Esophagus squamous epithelium (tissue), 5 donors: ENCODE results near the gene PRKAA2. TPM values are rescaled to one million over a fixed set of nuclear protein-coding genes. Genes with fewer than 3 reads are reported as not detected.

Source experiments
- DNase-seq: peaks from one replicate; lab custom pipeline; 2025; lab: John Stamatoyannopoulos, UW
- H3K27ac ChIP-seq, 4 donors: fragments of 200-600 bp; sonication (generic); one replicate each; pipeline ENCODE4 v1.5.1; 2016 to 2019; ENCODE audit warnings: mild to moderate bottlenecking in 1 of 4
- H3K27me3 ChIP-seq, 4 donors: fragments of 200-600 bp; sonication (generic); 1 replicate in 3 of 4; 2 replicates in 1 of 4; pipeline versions ENCODE4 v1.5.1 to v1.6.0; 2017 to 2021; ENCODE audit warnings: antibody characterized with exemption in 1 of 4
- H3K36me3 ChIP-seq, 3 donors: fragments of 200-600 bp; sonication (generic); one replicate each; pipeline ENCODE4 v1.5.1; 2016 to 2019
- H3K4me1 ChIP-seq, 3 donors: fragments of 200-600 bp; sonication (generic); one replicate each; pipeline ENCODE4 v1.5.1; 2017 to 2019
- H3K4me3 ChIP-seq, 4 donors: fragments of 200-600 bp; sonication (generic); 1 replicate in 3 of 4; 2 replicates in 1 of 4; pipeline ENCODE4 v1.5.1; 2016 to 2019; ENCODE audit warnings: mild to moderate bottlenecking in 2 of 4, moderate library complexity in 1 of 4
- H3K9me3 ChIP-seq, 3 donors: fragments of 200-600 bp; sonication (generic); one replicate each; pipeline ENCODE4 v1.5.1; 2016 to 2019
- POLR2A ChIP-seq, 4 donors: fragments of 450-650 bp; IDR thresholded peaks; one replicate each; pipeline ENCODE4 v1.6.1; 2017; ENCODE audit warnings: antibody characterized with exemption in 4 of 4, mild to moderate bottlenecking in 4 of 4, moderate library complexity in 3 of 4
- WGBS, 2 donors: methylation state at CpG; one replicate each; pipeline ENCODE4 v1.1.5; 2018; 5-methylcytosine and 5-hydroxymethylcytosine counted together
- intact Hi-C: fragments of 100-400 bp; cut with DNase I; formaldehyde crosslinking; loops from one replicate; pipeline ENCODE4 v1.15.0; 2022
- total RNA-seq, 4 donors: library from RNA; depleted of rRNA; stranded (reverse); fragments of >200 nt; gene quantifications; one replicate each; pipeline ENCODE4 v1.1.0, GENCODE V29; 2016
- TF ChIP-seq, protein P1 (sequence below), 6 experiments: fragments of 450-650 bp in 4 of 6; fragments of 200-600 bp in 2 of 6; sonication (generic) in 2 of 6; IDR thresholded peaks; one replicate each; pipeline ENCODE4 v1.5.1; 2016 to 2019; ENCODE audit warnings: antibody characterized with exemption in 6 of 6, mild to moderate bottlenecking in 4 of 6, moderate library complexity in 4 of 6
- donor health status: DM: yes; HTN: yes; CAD: no.

PRKAA2 gene
- total RNA-seq, 4 donors from 2014 or later, result 1.1 to 9.0 (median 3.4) TPM

DNA sequence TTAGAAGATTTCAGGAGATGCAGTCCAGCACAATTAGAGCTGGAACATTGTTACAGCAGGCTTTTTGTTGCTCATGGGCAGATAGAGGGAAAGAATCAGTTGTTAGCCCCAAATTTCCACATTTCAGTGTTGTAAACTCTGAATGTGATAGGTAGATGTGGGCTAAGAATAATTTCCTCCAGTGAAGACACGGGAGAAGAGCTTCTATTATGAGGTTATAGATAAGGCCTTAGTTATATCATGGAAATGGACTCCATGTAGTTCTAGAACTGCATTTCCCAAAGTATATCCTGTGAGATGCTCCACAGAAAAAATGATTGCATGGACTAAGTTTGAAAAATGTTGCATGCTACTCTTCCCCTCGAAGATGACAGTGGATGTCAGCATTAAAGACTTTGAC, 64.9 kb downstream of the PRKAA2 start:
- DNase-seq, result no peak
- Histone ChIP-seq H3K9me3 (no peaks in the 10 kb centered on the region), H3K36me3 (peaks cover 0 to 14% (median 0%) of the 10 kb centered on the region in 3 donors), H3K4me3 (no peak overlapping the region), H3K27ac (no peak overlapping the region), H3K27me3 (no peaks in the 10 kb centered on the region), H3K4me1 (peaks cover 0 to 31% (median 0%) of the 10 kb centered on the region in 3 donors)
- TF ChIP-seq, protein P1, sequence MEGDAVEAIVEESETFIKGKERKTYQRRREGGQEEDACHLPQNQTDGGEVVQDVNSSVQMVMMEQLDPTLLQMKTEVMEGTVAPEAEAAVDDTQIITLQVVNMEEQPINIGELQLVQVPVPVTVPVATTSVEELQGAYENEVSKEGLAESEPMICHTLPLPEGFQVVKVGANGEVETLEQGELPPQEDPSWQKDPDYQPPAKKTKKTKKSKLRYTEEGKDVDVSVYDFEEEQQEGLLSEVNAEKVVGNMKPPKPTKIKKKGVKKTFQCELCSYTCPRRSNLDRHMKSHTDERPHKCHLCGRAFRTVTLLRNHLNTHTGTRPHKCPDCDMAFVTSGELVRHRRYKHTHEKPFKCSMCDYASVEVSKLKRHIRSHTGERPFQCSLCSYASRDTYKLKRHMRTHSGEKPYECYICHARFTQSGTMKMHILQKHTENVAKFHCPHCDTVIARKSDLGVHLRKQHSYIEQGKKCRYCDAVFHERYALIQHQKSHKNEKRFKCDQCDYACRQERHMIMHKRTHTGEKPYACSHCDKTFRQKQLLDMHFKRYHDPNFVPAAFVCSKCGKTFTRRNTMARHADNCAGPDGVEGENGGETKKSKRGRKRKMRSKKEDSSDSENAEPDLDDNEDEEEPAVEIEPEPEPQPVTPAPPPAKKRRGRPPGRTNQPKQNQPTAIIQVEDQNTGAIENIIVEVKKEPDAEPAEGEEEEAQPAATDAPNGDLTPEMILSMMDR (IDR thresholded peaks at IDR 0.05), result no peak
- no peak for TF ChIP-seq POLR2A (IDR thresholded peaks at IDR 0.05)
- 41 to 49% methylated on average over 2 of the region's 2 CpGs for WGBS, 2 donors
- intact Hi-C loops, result no loop called here

DNA sequence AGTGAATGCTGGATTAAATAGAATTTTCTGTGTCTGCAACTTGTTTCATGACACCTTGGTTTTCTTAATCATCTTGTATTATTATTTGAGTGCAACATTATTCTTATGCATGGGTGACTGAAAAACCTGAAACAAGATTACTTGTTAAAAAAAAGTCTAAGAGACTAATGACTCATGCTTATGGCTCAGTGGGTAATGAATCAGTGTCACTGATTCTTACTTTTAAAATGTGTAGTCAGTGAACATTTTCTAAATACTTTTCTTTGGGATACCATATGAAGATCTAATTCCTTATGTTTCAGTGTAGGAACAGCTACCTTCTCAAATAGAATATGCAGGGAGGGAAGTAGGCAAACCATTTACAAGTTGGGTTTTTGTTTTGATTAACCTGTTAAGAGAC, 65.5 kb downstream of the PRKAA2 start:
- Histone ChIP-seq H3K27me3 (no peaks in the 10 kb centered on the region), H3K27ac (no peak overlapping the region)
- intact Hi-C loops, result no loop called here

DNA sequence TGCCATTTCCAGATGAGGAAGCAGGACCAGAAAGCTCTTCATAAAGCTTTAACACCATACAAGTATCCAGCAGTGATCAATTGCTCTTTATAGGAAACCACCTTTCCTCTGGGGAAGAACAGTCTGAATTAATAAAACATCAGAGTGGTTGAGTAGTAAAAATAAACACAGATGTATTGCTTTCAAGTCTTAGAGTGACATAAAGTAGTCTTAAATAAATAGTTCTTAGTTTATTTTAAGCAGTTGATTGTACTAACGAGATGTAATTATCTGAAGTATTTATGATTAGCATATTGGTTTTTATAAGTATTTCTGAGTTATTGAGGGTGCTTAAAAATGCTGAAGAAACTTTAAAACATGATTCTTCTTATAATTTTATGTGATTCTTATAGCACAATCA, 67.0 kb downstream of the PRKAA2 start:
- intact Hi-C loops, result no loop called here
- TF ChIP-seq, protein P1 (IDR thresholded peaks at IDR 0.05), result no peak
- TF ChIP-seq POLR2A (IDR thresholded peaks at IDR 0.05), result no peak
- no peaks in the 10 kb centered on the region for H3K27me3 ChIP-seq
- H3K9me3 ChIP-seq, result no peaks in the 10 kb centered on the region
- no peak overlapping the region for H3K4me3 ChIP-seq
- H3K36me3 ChIP-seq, result no peaks in the 10 kb centered on the region
- WGBS, 2 donors, result 65 to 79% methylated on average over 1 of the region's 1 CpG
- DNase-seq, result no peak
- no peak overlapping the region for H3K27ac ChIP-seq
- peaks cover 0 to 38% (median 0%) of the 10 kb centered on the region in 3 donors for H3K4me1 ChIP-seq

More for the DNA sequence above, 65.5 kb downstream of the PRKAA2 start:
- DNase-seq, result no peak
- no peak overlapping the region for H3K4me3 ChIP-seq
- peaks cover 0 to 36% (median 0%) of the 10 kb centered on the region in 3 donors for H3K4me1 ChIP-seq
- peaks cover 0 to 14% (median 0%) of the 10 kb centered on the region in 3 donors for H3K36me3 ChIP-seq
- no peaks in the 10 kb centered on the region for H3K9me3 ChIP-seq
- no peak for TF ChIP-seq POLR2A (IDR thresholded peaks at IDR 0.05)
- TF ChIP-seq, protein P1 (IDR thresholded peaks at IDR 0.05), result no peak

DNA sequence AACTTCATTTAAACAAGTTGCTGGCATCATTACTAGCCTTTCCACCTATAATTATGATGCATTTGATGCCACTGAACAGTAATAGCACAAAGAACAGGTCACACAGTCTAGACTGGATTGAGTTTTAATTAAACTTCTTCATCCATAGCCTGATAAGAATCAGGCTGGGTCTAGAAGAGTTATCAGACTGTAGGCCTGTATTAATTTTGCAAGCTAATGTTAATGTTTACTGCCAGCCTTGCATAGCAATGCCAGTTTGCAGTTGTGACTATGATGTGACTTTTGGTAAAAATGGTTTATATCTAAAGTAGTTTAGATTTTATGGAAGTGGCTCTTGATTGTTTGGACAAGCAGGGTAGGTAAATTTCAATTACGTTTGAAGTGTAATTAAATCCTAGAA, 68.0 kb downstream of the PRKAA2 start:
- DNase-seq, result no peak
- H3K4me1 ChIP-seq, result peaks cover 0 to 38% (median 0%) of the 10 kb centered on the region in 3 donors
- H3K9me3 ChIP-seq, result no peaks in the 10 kb centered on the region
- intact Hi-C loops, result no loop called here
- H3K4me3 ChIP-seq, result no peak overlapping the region
- no peak for TF ChIP-seq POLR2A (IDR thresholded peaks at IDR 0.05)
- TF ChIP-seq, protein P1 (IDR thresholded peaks at IDR 0.05), result no peak
- WGBS, 2 donors, result 73 to 96% methylated on average over 1 of the region's 1 CpG
- no peaks in the 10 kb centered on the region for H3K27me3 ChIP-seq
- no peak overlapping the region for H3K27ac ChIP-seq
- no peaks in the 10 kb centered on the region for H3K36me3 ChIP-seq

DNA sequence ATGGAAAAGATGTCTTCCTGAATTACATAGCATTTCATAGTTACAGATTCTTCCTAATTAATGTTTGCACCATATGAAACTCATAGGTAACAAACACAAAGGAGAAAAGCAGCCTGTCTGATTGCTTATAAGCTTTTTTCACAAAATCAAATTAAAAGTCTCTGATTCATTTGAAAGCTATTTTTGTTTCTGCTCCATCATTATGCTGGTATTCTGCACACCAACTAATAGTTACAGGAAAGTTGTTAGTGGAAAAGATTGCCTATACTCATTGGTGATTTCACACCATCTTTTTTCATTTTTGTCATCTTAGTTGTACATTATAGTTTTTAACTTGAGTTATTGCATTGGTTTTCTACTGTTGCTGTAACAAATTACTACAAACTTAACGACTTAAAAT, 70.0 kb downstream of the PRKAA2 start:
- intact Hi-C loops, result no loop called here
- no peak for DNase-seq

More for the DNA sequence above, 70.0 kb downstream of the PRKAA2 start:
- H3K27me3 ChIP-seq, result no peaks in the 10 kb centered on the region
- peaks cover 0 to 20% (median 0%) of the 10 kb centered on the region in 3 donors for H3K4me1 ChIP-seq
- H3K4me3 ChIP-seq, result no peak overlapping the region
- TF ChIP-seq POLR2A (IDR thresholded peaks at IDR 0.05), result no peak
- TF ChIP-seq, protein P1 (IDR thresholded peaks at IDR 0.05), result no peak
- H3K27ac ChIP-seq, result peak overlapping the region in 1 of 4 donors; percentile 40
- no peaks in the 10 kb centered on the region for H3K36me3 ChIP-seq
- WGBS, 2 donors, result 48 to 50% methylated on average over 1 of the region's 1 CpG
- H3K9me3 ChIP-seq, result no peaks in the 10 kb centered on the region
